Activated T-cell treated with anti-CD3 and anti-CD28 coated beads for 4 hours (primary cell): ENCODE measurements around the gene MMAB.

Experiments used
- DNase-seq: peaks from one replicate; pipeline ENCODE4 v3.0.0-alpha.2; 2020

Gene MMAB

DNA sequence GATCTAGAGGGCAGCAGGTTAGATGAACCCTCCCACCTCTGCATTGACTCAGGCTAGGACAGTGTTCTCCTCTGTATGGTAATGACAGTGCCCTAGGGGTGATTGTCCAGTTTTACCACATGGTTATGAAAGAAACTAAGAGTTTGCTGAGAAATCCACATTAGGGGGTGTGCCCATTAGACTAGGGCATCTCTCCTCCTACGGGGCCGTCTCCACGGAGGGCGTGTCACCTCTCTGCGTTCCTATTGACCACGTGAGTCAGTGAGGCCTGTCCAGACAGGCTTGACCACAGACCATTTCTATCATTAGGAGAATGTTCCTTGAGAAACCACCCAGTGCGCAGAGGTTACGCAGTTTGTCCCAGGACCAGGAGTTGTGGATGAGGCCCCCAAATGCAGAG, 8.6 kb upstream of the MMAB start:
- no peak for DNase-seq

DNA sequence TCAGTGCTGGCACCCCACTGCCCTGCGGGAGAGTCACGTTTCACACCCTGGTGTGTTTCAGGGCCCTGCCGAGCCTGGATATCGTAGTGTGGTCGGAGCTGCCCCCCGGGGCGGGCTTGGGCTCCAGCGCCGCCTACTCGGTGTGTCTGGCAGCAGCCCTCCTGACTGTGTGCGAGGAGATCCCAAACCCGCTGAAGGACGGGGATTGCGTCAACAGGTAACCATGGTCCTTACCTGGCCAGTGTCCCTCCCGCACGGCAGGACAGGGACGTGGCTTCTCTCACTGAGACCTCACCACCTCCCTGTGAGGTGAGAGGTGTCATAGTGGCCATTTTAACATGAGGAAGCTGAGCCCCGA, 8.0 kb upstream of the MMAB start:
- no peak for DNase-seq

DNA sequence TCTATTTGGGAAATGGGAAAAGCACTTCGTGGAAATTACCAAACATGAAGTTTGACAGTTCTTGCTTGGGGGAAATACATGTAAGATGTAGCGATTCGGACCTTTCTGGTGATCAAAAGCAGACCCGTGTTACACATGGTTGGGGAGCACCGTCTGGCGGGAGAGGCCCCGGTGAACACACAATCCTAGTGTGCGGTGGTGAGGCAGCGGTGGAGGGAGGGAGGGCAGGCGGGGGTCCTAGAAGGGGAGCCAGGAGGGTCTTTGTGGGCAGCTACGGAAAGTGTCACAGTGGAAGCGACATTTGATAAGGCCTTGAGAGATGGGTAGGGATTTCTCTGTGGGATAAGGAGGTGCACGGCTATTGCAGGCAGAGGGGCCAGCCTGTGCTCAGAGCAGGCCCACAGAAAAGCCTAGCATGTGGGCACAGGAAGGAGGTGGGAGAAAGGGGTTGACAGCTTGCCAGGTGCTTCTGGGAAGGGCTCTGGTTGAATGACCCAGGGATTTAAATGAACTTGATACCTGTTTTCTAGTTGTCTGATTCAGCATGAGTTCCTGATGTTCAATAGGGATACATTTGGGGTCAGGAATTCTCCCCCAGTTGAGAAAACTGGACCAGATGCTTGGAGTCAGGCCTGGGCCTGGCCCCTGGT, 7.5 kb upstream of the MMAB start:
- no peak for DNase-seq

DNA sequence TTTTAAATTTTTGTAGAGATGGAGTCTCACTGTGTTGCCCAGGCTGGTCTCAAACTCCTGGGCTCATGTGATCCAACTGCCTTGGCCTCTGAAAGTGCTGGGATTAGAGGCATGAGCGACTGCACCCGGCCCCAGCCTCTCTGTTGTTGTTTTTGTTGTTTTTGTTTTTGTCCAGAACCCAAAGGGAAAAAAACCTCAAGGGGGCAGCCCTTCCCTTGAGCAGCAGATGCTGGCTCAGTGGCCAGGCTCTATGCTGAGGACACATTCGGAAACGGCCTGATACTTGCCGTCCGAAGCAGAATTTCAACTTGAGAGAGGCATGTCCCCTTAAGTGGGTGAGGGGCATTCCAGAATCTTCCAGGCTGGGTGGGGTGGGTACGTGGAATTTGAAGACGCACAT, 7.0 kb upstream of the MMAB start:
- DNase-seq, result no peak

DNA sequence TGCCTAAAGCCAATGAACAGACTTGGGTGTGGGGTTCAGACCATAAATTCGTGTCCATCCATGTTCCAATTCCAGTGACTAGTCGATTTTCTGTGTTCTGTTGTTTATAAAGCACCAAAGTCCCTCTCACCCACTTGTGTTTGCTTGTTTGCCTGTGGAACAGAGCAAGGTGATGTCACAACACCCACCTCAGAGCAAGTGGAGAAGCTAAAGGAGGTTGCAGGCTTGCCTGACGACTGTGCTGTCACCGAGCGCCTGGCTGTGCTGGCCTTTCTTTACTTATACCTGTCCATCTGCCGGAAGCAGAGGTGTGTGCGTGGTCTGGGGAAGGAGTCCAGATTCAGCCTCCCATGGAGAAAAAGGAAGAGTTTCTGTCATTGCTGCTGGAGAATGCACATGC, 6.3 kb upstream of the MMAB start:
- DNase-seq, result no peak

DNA sequence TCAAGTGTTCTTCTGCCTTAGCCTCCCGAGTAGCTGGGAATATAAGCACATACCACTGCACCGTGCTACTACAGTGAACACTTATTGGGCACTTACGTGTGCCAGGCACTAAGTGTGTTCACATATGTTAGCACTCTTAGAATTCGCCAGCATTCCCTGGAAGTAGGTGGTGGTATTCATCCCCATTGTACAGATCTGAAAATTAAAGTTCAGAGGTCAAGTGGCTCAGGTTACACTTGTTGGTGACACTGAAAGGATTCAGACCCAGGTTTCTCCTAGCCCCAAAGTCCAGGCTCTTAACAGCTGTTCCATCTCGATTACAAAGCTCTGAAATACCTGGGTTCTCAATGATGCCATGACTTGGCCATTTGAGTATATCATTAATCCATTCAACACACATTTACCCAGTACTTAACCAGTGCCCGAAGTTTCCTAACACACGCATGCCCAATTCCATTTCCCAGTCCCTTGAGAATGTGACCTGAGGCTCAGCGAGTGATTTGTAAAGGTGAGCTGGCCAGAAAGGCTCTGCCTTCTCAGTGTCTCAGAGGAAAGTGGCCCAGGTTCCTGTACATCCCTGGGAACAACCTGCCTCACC, 5.1 kb upstream of the MMAB start:
- no peak for DNase-seq

DNA sequence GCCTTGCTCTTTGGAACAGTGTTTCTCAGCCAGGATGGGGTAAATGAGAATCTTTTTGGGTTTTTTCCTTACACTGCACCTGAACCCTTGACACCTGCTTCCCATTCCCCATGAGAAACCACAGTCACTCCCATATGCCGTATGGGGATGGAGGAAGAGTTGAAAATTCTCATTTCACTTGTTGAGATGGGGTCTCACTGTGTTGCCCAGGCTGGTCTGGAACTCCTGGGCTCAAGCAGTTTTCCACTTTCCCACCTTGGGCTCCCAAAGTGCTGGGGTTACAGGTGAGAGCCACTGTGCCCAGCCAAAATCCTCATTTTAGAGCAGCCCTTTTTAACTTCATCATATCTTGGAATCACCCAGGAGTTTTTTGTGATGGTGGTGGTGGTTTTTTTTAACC, 4.0 kb upstream of the MMAB start:
- DNase-seq, result no peak

DNA sequence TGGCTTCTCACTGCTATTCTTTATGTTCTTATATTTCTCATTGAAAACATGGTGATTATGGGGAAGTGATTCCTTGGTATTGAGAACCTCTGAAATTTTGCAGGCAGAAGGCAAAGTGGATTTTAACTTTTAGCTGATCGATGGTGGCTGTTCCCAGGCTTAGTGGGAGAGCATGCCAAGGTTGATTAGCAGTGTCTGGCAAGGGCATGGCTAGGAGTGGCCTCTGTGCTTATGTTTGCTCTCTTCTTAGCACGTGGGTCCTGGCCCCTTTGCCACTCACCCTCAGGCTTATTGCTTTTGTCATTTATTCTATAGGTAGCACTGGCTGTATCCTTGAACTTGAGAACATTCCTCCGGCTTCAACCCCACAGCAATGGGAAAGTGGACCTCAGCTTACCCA, 2.4 kb upstream of the MMAB start:
- DNase-seq, result no peak

DNA sequence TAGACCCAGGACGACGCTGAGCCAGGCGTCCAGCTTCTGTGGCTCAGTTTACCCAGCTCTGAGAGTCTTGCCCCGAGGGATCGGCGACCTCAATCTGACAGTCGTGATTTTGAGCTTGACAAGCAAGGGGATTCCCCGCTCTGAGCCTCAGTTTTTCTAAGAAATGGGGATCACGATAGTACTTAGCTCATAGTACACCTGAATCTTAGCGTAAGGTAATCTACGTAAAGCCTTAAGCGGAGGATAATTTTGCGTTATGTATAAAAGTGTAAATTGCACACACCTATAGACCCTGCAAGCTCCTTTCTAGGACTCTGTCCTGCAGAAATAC, 575 bp upstream of the MMAB start:
- DNase-seq, result no peak

DNA sequence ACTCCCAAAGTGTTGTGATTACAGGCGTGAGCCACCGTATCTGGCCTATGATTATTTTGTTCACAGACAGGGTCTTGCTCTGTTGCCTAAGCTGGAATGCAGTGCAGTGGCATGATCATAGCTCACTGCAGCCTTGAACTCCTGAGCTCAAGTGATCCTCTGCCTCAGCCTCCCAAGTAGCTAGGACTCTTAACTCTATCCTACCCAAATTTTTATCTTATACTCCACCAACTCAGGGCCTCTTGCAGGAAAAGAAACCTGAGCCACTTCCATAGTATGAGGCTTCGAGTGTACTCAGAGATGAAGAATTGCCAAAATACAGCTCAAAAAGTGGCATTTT, 828 bp downstream of the MMAB start:
- no peak for DNase-seq

DNA sequence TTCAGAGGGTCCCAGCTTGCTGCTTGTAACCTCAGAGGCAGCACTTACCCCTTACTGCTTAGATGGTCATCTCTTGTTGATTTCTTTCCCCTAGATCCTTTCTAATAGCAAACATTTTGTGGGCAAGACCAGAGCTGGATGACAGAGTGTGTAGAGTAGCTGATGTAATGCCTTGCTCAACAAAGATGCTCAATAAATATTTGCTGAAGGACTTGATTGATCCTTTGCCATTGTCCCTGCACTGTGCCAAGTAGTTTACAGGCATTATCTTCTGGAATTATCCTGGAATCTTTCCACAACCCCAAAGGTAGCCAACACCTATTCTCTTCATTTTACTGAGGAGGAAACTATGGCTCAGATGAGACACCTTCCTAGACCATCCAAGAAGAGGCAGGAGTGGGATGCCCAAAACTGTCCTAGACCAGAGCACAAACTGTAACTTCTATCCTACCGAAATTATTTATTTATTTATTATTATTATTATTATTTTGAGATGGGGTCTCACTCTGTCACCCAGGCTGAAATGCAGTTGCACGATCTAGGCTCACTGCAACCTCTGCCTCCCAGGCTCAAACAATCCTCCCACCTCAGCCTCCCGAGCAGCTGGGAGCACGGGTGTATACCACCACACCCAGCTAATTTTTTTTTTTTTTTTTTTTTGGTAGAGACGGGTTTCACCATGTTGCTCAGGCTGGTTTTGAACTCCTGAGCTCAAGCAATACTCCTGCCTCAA, 1.4 kb downstream of the MMAB start:
- DNase-seq, result no peak

DNA sequence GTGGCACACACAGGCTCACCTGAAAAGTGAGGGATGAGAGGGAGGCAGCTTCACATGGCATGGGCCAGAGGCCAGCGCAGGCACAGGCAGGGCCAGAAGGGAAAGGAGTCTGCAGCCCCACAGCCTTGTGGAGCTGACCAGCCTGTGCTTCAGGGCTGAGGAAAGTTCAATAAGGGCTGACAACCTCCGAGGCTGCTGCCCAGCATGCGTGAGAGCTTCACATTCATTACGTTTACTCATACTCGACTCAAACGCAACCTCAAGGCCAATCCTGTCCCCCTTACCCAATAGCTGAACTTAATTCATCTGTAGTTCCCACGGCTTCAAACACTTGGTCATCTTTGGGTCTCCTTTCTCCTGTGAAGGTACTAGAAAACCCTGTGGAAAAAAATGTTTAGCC, 4.8 kb downstream of the MMAB start:
- no peak for DNase-seq

DNA sequence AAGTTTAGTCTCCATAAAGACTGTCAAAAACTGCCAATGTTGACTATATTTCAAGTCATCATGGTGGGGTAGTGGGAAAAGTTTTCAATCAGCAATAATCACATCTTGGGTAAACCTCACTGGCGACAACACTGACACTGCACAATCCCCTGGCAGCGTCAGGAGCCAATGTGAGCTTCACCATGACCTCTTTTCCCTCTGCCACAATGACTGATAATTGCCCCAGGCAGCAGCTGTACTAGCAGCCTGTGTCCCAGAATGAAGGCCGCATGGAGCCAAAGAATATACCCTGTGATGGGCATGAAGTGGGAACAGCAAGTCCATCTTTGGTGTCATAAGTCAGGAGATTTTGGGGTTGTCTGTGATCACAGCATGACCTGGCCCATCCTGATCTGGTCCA, 5.3 kb downstream of the MMAB start:
- DNase-seq, result no peak

DNA sequence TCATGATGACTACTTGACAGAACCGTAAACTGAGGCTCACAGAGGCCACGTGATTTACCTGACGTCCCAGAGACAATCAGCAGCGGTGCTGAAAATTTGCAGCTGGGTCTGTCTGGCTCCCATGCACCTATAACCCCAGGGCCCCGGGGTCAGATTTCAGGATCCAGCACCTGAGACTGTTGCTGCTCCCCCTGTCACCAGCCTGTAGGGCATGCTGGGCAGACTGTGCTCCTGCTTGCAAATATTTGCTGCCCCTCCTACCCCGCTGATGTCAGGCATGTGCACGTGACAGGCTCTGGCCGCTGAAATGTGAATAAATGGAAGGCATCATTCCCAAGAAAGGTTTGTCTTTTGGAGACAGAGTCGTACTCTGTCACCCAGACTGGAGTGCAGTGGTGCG, 6.0 kb downstream of the MMAB start:
- no peak for DNase-seq

DNA sequence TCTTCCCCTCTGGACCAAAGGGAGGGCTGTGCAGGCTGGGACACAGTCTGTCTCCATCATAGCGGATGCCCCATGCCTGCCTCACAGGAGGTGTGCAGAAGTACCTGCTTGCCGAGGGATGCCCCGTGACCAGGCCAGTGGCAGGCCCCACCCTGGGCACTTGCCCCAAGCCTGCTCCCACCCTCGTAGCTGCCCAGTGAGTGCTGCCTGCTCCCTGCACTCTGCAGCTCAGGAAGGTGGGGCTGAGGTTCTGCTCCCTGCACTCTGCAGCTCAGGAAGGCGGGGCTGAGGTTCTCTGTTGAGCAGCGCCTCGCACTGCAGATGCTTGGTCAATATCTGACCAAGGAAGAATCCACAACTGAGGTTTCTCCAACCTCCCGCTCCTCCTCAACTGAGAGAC, 6.9 kb downstream of the MMAB start:
- no peak for DNase-seq

DNA sequence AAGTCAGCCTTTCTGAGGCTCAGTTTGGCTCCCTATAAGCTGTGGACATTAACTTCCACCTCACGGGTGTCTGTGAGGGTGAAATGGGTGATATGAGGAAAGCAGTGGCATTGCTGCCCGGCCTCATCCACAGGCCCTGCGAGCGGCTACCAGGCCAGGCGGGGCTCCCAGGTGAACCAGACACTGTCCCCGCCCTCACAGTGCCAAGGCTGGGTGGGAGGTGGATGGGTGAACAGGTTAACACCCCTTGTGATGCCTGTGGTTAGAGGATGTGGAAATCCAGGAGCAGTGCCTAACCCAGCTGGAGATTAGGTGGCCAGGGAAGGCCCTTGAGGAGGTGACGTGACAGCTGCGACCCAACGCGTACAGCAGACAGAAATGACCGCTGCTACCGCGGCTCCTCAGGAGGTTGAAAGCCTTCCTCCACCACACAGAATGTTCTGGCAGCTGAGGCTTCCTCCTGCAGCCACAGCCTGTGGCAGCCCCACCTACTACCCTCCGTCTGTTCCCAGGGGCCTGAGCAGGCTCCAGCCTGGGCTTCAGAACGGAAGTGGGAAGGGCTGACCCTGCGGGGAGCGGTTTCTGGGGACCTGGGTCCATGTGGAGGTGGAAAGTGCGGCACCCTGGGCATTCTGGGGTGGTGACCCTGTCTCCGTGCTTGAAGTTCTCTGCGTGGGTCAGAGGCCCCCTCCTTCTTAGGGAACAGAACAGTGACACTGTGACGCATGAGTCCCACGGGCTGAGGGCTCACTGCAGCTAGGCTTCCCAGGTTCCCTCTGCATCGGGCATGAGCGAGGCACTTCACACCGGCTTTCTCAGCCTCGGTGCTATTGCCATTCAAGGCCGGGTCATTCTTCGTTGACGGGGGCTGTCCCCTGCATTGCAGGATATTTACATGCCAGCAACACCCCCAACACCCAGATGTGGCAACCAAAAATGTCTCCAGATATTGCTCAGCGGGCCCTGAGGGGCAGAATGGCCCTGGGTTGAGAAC, 9.7 kb downstream of the MMAB start:
- no peak for DNase-seq

DNA sequence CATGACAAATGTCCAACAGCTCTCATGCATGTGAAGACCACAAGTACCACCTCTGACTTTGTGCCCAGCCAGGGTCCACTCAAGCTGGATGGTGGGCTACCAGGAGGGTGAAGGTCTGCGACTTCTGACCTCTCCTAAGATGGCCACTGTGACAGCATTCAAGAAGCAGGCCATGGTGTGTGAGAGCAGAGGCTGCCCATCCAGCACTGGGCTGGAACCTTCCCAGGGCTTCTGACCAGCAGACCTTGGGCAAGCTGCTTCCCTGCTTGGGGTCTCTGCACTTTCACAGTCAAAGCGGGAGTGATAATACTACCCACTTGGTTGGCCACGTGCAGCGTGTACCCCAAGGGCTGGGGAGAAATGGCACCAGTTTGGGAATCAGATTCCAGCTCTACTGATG, 10.4 kb downstream of the MMAB start:
- DNase-seq, result no peak

DNA sequence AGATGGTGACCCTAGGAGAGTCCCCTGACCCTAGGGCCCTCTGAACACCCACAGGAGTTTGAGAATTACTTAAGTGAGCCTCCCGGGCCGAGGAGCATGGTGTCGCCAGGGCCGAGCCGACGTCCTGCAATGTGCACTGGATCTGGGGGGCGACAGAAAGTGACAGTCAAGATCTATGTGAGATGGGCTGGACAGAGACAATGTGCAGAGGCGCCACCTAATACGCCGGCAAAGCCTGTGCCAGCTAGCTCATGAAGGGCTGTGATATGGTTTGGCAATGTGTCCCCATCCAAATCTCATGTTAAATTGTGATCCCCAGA, 11.6 kb downstream of the MMAB start:
- DNase-seq, result no peak

DNA sequence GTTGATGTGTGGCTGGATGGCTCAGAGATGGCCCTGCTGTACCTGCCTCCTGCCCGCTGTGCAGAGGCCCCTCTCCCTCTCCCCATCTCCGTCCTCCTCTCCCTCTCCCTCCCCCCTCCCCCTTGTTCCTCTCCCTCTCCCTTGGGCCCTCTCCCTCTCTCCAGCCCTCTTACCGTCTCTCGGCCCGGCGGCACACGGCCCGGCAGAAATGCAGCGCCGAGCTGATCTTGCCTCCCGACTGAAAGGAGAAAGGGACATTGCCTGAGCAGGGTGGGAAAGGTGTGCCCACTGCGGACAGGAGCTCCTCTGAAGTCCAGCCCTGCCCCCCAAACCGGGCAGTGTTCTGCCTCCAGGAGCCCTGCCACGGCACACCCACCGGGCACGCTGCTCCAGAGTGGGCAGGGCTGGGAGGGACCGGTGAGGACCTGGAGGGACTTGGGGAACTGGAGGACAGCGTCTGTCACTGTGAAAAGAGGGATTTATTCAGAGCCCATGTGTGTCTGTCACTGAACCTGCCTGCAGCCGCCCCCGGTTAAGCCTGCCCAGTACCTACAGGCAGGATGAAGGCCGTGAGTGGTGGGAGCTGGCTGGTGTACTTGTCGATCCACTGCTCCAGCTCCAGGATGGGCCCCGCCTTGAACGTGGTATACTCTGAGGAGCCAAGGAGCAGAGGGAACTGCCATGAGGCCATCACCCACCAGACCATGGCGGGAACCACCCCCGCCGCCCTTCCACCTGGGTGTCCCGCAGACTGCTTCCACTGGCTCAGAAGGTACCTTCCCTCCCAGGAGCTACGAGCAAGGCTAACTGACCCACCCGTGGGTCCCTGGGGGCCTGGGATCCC, 12.2 kb downstream of the MMAB start:
- DNase-seq, result no peak

DNA sequence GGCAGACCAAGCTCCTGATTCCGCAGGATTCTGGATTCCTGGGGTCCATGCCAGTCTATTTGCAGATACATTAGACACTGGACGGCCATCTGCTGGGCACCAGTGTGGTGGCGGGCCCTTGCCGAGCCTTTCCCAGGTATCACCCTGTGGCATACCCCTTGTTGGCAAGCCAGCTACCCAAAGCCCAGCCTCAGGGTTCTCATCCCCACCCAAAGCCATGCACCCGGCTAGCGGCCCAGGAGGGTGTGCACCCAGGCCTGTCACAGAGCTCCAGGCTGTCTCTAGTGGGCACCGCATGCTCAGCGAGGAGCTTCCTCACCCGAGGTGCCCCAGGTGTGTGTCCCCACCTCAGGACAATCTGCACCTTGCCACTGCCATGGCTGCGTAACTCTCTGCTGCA, 13.7 kb downstream of the MMAB start:
- DNase-seq, result no peak

DNA sequence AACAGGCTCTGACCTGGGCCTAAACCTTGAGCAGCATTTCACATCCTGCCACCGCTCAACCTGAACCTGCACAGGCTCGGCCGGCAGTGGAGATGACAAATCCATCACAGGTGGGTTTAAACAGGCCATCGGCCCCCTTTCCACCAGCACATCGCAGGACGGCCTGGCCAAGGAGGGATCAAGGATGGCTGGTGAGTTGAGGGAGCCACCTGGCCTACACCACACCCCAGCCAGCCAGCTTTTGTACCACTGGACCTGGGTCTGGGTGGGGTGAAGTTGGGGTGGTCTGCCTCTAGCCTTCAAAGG, 14.2 kb downstream of the MMAB start:
- no peak for DNase-seq

DNA sequence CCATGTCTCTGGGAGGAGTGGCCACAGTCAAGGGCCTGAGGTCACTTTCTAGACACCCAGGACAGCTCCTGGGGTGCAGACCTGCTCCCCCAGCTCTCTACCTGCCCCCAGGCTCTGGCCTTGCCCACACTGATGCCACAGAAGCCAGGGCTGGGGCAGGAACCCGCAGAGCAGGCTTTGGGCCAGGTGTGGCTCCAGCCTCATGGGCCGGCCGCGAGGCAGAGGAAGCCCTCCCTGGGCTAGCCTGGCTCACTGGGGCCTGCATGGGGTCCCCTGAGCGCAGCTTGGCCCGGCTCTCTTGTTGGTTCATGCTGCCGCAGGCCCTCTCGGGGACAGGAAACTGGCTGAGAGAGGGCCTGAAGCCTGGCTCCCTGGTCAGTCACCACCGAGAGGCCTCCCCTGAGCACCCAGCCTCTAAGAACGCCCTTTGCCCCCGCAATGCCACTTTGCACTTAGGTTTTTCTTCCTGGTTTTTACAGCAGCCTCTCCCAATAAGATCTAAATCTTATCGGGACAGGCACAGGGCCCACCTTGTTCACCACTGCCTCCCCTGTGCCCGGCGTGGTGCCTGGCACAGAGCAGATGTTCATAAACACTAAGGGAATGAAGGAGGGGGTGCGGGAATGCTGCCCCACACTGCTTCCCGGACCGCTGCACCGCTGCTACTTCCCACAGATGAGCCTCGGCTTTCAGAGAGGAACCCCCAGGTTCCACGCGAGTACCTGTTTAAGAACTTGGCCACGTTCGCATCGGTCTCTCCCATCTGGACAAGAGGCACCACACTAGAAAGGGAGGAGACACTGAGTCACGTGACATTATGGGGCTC, 14.7 kb downstream of the MMAB start:
- DNase-seq, result no peak
